GM23338 (cell line): ENCODE measurements around the gene CNTNAP3. TPM values are rescaled to one million over a fixed set of nuclear protein-coding genes. Genes with fewer than 3 reads are reported as not detected.
"Not testable (repeated sequence)": the region's sequence is repeated elsewhere in the genome, so short reads cannot be mapped to it uniquely, and the experiment has no call there.

Experiments used
- ATAC-seq: fragments of 200-7000 bp; cut with Tn5 transposase; 3 replicates; pipeline ENCODE4 v1.9.1; 2020
- DNase-seq: peaks from one replicate; pipeline ENCODE4 v3.0.0-alpha.2; 2015; ENCODE audit warnings: low spot score
- H2AFZ ChIP-seq: fragments of 200-600 bp; sonication (generic); 2 replicates; pipeline ENCODE4 v1.8.0; 2016; ENCODE audit warnings: antibody characterized with exemption, mild to moderate bottlenecking, moderate library complexity
- H3F3A ChIP-seq: fragments of 200-600 bp; sonication (generic); replicated peaks from 2 replicates; pipeline ENCODE4 v1.8.0; 2017; ENCODE audit warnings: antibody characterized with exemption, mixed run types, low read depth
- H3K27ac ChIP-seq: fragments of 200-600 bp; sonication (generic); 2 replicates; pipeline ENCODE4 v1.6.1; 2016; ENCODE audit warnings: low read depth
- H3K27me3 ChIP-seq: fragments of 200-600 bp; sonication (generic); 2 replicates; pipeline ENCODE4 v1.8.0; 2016; ENCODE audit warnings: mild to moderate bottlenecking, mixed run types, moderate library complexity; ENCODE audit not compliant: insufficient read depth
- H3K36me3 ChIP-seq: fragments of 200-600 bp; sonication (generic); 2 replicates; pipeline ENCODE4 v1.8.0; 2016; ENCODE audit warnings: mild to moderate bottlenecking; ENCODE audit not compliant: insufficient read depth
- H3K4me1 ChIP-seq: fragments of 200-600 bp; sonication (generic); 2 replicates; pipeline ENCODE4 v1.8.0; 2016; ENCODE audit warnings: mild to moderate bottlenecking, moderate library complexity; ENCODE audit not compliant: insufficient read depth
- H3K4me2 ChIP-seq: fragments of 200-600 bp; sonication (generic); 2 replicates; pipeline ENCODE4 v1.7.1; 2017; ENCODE audit warnings: mixed run types
- H3K4me3 ChIP-seq: fragments of 200-600 bp; sonication (generic); 2 replicates; pipeline ENCODE4 v1.6.1; 2016; ENCODE audit warnings: mixed run types
- H3K79me2 ChIP-seq: fragments of 200-600 bp; sonication (generic); replicated peaks from 2 replicates; pipeline ENCODE4 v1.8.0; 2017; ENCODE audit warnings: mild to moderate bottlenecking; ENCODE audit not compliant: insufficient read depth
- H3K9me2 ChIP-seq: fragments of 200-600 bp; sonication (generic); 2 replicates; pipeline ENCODE4 v1.8.0; 2017; ENCODE audit not compliant: insufficient read depth
- H4K20me1 ChIP-seq: fragments of 200-600 bp; sonication (generic); replicated peaks from 2 replicates; pipeline ENCODE4 v1.8.0; 2017; ENCODE audit warnings: mild to moderate bottlenecking; ENCODE audit not compliant: insufficient read depth
- H3K27ac Mint-ChIP-seq: 2 replicates; pipeline ENCODE4 v1.8.0; 2020; ENCODE audit warnings: inconsistent platforms, mild to moderate bottlenecking, moderate library complexity, mixed read lengths
- H3K27me3 Mint-ChIP-seq: 3 replicates; pipeline ENCODE4 v1.8.0; 2022; ENCODE audit warnings: low read depth, mild to moderate bottlenecking, moderate library complexity, mixed read lengths, inconsistent platforms; ENCODE audit not compliant: insufficient read depth, poor library complexity
- H3K36me3 Mint-ChIP-seq: 3 replicates; pipeline ENCODE4 v1.8.0; 2021; ENCODE audit warnings: low read depth, mild to moderate bottlenecking, inconsistent platforms, moderate library complexity, mixed read lengths
- H3K4me1 Mint-ChIP-seq: 3 replicates; pipeline ENCODE4 v1.8.0; 2020; ENCODE audit warnings: mild to moderate bottlenecking, inconsistent platforms, mixed read lengths
- H3K4me3 Mint-ChIP-seq: 3 replicates; pipeline ENCODE4 v1.8.0; 2021; ENCODE audit warnings: moderate library complexity, mild to moderate bottlenecking, inconsistent platforms, mixed read lengths
- H3K9me3 Mint-ChIP-seq: 3 replicates; pipeline ENCODE4 v1.8.0; 2020; ENCODE audit warnings: moderate library complexity, mild to moderate bottlenecking, inconsistent platforms, mixed read lengths
- long read RNA-seq: library from polyadenylated mRNA; unstranded; transcript quantifications from one replicate; pipeline ENCODE4 v2.0.0, GENCODE V29; 2020; ENCODE audit not compliant: unreplicated experiment
- polyA plus RNA-seq: library from polyadenylated mRNA; unstranded; fragments of >200 nt; fragmentation: Nextera tagmentation; extraction: Ambion mirVana; gene quantifications from 2 replicates; pipeline ENCODE4 v1.2.1, GENCODE V29; 2016
- total RNA-seq: library from RNA; depleted of rRNA; stranded (reverse); fragments of >200 nt; shearing (Covaris generic); gene quantifications from 2 replicates; pipeline ENCODE4 v1.2.3, GENCODE V29; 2014; rRNA removed

The CNTNAP3 gene
- total RNA-seq (8.3 and 11.4 TPM in 2 replicates), polyA plus RNA-seq (2.6 and 3.1 TPM in 2 replicates)
- long read RNA-seq, partial matches to known transcripts: 1 of 1 reads
- long read RNA-seq, other reads (novel, unspliced or antisense): 0 of 1 reads

GRCh38 chr9:39287980-39288379, at the start of gene CNTNAP3:
CNTNAP3 (minus strand) TSS chr9:39288167; CDS start chr9:39288064, 103 bp downstream.
- H3K4me3 Mint-ChIP-seq, H3K27me3 Mint-ChIP-seq, H4K20me1 ChIP-seq, H2AFZ ChIP-seq, H3K27ac ChIP-seq, H3K4me2 ChIP-seq, H3K9me3 Mint-ChIP-seq, H3K4me1 Mint-ChIP-seq, H3K27me3 ChIP-seq, H3K4me3 ChIP-seq, H3K9me2 ChIP-seq, ATAC-seq, H3K27ac Mint-ChIP-seq, DNase-seq, H3K36me3 ChIP-seq, H3F3A ChIP-seq, H3K4me1 ChIP-seq, H3K79me2 ChIP-seq, H3K36me3 Mint-ChIP-seq: not testable (repeated sequence)

- H3K36me3 ChIP-seq, H3K27me3 Mint-ChIP-seq, H2AFZ ChIP-seq, H4K20me1 ChIP-seq, H3K27me3 ChIP-seq, H3K79me2 ChIP-seq, H3F3A ChIP-seq, H3K4me1 ChIP-seq, DNase-seq, H3K36me3 Mint-ChIP-seq, H3K4me1 Mint-ChIP-seq, H3K4me2 ChIP-seq, H3K27ac ChIP-seq, H3K27ac Mint-ChIP-seq, H3K4me3 Mint-ChIP-seq, H3K4me3 ChIP-seq, H3K9me3 Mint-ChIP-seq, H3K9me2 ChIP-seq: not testable (repeated sequence)
- peak; percentile 22; the same call in 2 of the 3 replicates for ATAC-seq
Measured at GRCh38 chr9:39279995-39280394, 8.0 kb downstream of the CNTNAP3 start.

- not testable (repeated sequence) for H3K4me3 ChIP-seq, H3K79me2 ChIP-seq, H3K27ac ChIP-seq, H3K4me1 ChIP-seq, H3K4me1 Mint-ChIP-seq, H3K27ac Mint-ChIP-seq, H2AFZ ChIP-seq, H3K9me3 Mint-ChIP-seq, DNase-seq, H3K27me3 ChIP-seq, H3K4me3 Mint-ChIP-seq, H3K36me3 Mint-ChIP-seq, H3F3A ChIP-seq, H3K36me3 ChIP-seq, H3K27me3 Mint-ChIP-seq, H4K20me1 ChIP-seq, H3K9me2 ChIP-seq, H3K4me2 ChIP-seq
- ATAC-seq: peak; percentile 44; the same call in 2 of the 3 replicates
Measured at GRCh38 chr9:39242513-39242912, 45.5 kb downstream of the CNTNAP3 start.

- H3K79me2 ChIP-seq, H3K4me1 ChIP-seq, H3K27me3 Mint-ChIP-seq, H3K27ac Mint-ChIP-seq, H3K9me2 ChIP-seq, H3K27me3 ChIP-seq, H3K36me3 Mint-ChIP-seq, DNase-seq, H3K4me2 ChIP-seq, H2AFZ ChIP-seq, ATAC-seq, H3F3A ChIP-seq, H3K9me3 Mint-ChIP-seq, H3K4me3 ChIP-seq, H3K4me1 Mint-ChIP-seq, H3K27ac ChIP-seq, H4K20me1 ChIP-seq, H3K4me3 Mint-ChIP-seq, H3K36me3 ChIP-seq: not testable (repeated sequence)
Measured at GRCh38 chr9:39232130-39232991, 55.6 kb downstream of the CNTNAP3 start.

GRCh38 chr9:39215976-39216375, 72.0 kb downstream of the CNTNAP3 start:
- not testable (repeated sequence) for H3K9me3 Mint-ChIP-seq, H2AFZ ChIP-seq, H3K27me3 ChIP-seq, DNase-seq, H3K4me2 ChIP-seq, H3K36me3 Mint-ChIP-seq, H3K4me1 Mint-ChIP-seq, H3F3A ChIP-seq, H3K79me2 ChIP-seq, H3K9me2 ChIP-seq, H3K4me3 ChIP-seq, H3K27me3 Mint-ChIP-seq, H3K4me3 Mint-ChIP-seq, H3K27ac ChIP-seq, ATAC-seq, H3K4me1 ChIP-seq, H3K36me3 ChIP-seq, H3K27ac Mint-ChIP-seq, H4K20me1 ChIP-seq

GRCh38 chr9:39209773-39210172, 78.2 kb downstream of the CNTNAP3 start:
- not testable (repeated sequence) for H3K27me3 ChIP-seq, H3K27ac ChIP-seq, H3K4me2 ChIP-seq, ATAC-seq, H2AFZ ChIP-seq, H3K36me3 ChIP-seq, DNase-seq, H3F3A ChIP-seq, H3K4me1 ChIP-seq, H3K4me3 Mint-ChIP-seq, H3K4me1 Mint-ChIP-seq, H3K4me3 ChIP-seq, H3K9me3 Mint-ChIP-seq, H3K9me2 ChIP-seq, H4K20me1 ChIP-seq, H3K79me2 ChIP-seq, H3K36me3 Mint-ChIP-seq, H3K27me3 Mint-ChIP-seq, H3K27ac Mint-ChIP-seq
